SKM-1 (cell line): ENCODE measurements around the gene ETNPPL.

ENCODE experiments used
- DNase-seq: peaks from one replicate; lab custom pipeline; 2025; ENCODE audit not compliant: unreplicated experiment; lab: John Stamatoyannopoulos, UW

ETNPPL gene

GRCh38 chr4:108700081-108700757 lies 62.6 kb downstream of the ETNPPL start:
- DNase-seq = no peak

GRCh38 chr4:108696160-108696559 lies 66.7 kb downstream of the ETNPPL start:
- DNase-seq = no peak

GRCh38 chr4:108695062-108695461 lies 67.8 kb downstream of the ETNPPL start:
- DNase-seq = no peak

DNA sequence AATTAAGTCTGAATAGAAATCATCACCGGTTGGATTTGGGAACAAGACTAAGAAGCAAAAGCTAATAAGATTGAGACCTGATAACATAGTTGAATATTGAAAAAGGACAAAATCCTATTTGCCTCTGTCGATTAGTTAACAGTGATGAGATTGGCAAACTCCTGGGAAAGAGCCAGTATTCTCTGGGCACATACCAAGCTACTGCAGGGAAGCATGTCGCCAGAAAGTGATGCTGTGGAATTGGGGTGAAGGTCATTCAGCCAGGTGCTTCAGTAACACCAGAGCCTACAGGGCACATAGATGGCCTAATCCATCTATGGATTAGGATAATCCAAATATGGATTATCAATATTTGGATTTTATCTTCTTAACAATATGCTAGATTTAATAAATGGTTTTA lies 68.4 kb downstream of the ETNPPL start:
- no peak for DNase-seq

DNA sequence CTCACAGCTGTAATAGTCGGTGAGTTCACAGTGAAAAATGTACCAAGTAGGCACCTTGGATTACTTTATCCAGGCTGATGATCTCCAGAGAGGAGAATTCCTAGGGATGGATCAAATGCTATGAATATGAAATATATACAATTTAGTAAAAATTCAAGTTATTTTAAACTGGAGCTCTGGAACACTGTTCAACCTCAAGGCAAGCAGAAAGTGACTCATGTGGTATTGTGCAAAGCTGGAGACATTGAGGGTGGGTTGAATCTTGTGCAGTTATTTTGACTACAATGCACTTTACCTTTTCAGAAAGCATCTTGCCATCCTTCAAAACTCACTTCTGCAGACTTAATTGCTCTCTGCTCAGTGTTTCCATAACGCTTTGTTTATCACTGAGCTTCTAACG lies 69.0 kb downstream of the ETNPPL start:
- DNase-seq = no peak

DNA sequence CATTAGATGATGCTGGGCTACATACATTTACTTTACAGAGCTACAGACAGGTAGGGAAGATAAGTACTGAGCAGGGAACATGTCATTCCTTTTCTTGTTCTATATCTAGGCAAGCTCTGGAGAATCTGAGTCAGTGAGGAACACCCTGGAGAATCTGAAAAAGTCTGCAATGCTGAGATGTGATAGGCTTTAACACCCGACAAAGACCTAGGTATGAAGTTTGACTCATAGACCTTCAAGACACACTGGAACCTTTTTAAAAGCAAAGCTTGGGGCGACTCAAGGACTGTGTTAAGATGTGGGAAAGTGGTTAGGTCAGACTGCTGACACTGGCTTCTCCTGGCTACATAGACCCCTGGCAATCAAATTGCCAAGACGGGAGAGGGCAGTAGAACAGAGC lies 69.6 kb downstream of the ETNPPL start:
- DNase-seq = no peak
